NB4 (cell line): Measurements from ENCODE around the gene NUP160.
"Not testable (repeated sequence)": the region's sequence is repeated elsewhere in the genome, so short reads cannot be mapped to it uniquely, and the experiment has no call there.

ENCODE experiments used
- DNase-seq: peaks from one replicate; pipeline ENCODE4 v3.0.0; 2010; ENCODE audit warnings: low read depth
- H3K4me3 ChIP-seq: one replicate; pipeline ENCODE4 v1.5.1; 2011; ENCODE audit warnings: mild to moderate bottlenecking, low read depth, low read length, moderate library complexity
- MYC ChIP-seq: IDR thresholded peaks from 2 replicates; pipeline ENCODE4 v1.6.1; 2011; ENCODE audit warnings: low read depth, low read length
- POLR2A ChIP-seq: IDR thresholded peaks from 2 replicates; pipeline ENCODE4 v1.6.1; 2011; ENCODE audit warnings: mild to moderate bottlenecking; ENCODE audit not compliant: insufficient read length; ENCODE audit errors: extremely low read depth
- TF ChIP-seq, protein P1 (sequence below): IDR thresholded peaks from 2 replicates; pipeline ENCODE4 v1.6.1; 2011; ENCODE audit warnings: low read depth, low read length
- TF ChIP-seq, protein P2 (sequence below): IDR thresholded peaks from one replicate; pipeline ENCODE4 v1.5.1; 2012; ENCODE audit warnings: low read depth, low read length

The NUP160 gene

DNA sequence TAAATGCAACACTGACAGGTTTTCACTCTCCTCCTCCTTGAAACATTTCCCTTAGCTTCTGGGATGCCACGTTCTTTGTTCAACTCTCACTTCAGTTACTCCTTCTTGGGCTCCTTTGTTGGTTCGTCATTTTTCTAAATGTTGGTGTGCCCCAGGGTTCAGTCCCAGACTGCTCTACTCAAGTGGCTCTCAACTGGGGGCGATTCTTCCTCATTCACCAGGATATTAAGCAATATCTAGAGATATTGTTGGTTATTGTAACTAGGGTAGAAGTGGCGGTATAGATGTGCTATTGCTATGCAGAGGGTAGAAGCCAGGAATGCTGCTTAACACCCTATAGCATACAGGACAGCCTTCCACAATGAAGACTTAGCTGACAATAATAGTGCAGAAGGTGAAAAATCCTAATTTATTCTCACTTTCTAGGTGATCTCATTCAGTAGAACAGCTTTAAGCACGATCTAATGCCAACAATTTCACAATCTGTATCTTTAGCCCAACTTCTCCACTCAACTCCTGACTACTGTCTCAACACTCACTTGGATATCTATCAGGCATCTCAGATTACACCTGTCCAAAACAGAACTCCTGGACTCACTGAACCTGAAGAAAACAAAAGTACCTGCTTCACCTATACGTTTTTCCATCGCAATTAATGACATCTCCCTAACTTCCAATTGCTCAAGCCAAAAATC is 4.6 kb downstream of the NUP160 start:
- H3K4me3 ChIP-seq = no peak overlapping the region
- TF ChIP-seq POLR2A (no peak), MYC (no peak)
- TF ChIP-seq, protein P1, sequence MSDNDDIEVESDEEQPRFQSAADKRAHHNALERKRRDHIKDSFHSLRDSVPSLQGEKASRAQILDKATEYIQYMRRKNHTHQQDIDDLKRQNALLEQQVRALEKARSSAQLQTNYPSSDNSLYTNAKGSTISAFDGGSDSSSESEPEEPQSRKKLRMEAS = no peak
- TF ChIP-seq, protein P2, sequence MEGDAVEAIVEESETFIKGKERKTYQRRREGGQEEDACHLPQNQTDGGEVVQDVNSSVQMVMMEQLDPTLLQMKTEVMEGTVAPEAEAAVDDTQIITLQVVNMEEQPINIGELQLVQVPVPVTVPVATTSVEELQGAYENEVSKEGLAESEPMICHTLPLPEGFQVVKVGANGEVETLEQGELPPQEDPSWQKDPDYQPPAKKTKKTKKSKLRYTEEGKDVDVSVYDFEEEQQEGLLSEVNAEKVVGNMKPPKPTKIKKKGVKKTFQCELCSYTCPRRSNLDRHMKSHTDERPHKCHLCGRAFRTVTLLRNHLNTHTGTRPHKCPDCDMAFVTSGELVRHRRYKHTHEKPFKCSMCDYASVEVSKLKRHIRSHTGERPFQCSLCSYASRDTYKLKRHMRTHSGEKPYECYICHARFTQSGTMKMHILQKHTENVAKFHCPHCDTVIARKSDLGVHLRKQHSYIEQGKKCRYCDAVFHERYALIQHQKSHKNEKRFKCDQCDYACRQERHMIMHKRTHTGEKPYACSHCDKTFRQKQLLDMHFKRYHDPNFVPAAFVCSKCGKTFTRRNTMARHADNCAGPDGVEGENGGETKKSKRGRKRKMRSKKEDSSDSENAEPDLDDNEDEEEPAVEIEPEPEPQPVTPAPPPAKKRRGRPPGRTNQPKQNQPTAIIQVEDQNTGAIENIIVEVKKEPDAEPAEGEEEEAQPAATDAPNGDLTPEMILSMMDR = no peak
- DNase-seq = peak; percentile 44

DNA sequence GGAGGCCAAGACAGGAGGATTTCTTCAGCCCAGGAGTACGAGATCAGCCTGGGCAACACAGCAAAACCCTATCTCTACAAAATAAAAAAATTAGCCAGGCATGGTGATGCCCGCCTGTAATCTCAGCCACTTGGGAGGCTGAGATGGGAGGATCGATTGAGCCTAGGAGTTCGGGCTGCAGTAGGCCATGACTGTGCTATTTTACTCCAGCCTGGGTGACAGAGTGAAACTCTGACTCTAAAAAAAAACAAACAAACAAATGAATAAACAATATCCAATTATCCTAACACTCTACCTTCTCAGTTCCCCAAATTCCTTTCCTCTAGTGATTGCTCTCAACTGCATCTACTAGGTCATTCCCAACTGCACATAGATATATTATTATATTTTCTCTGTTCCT is 5.4 kb downstream of the NUP160 start:
- no peak for TF ChIP-seq MYC
- TF ChIP-seq, protein P2 = no peak
- TF ChIP-seq, protein P1 = no peak
- no peak for TF ChIP-seq POLR2A
- DNase-seq = no peak
- no peak overlapping the region for H3K4me3 ChIP-seq

DNA sequence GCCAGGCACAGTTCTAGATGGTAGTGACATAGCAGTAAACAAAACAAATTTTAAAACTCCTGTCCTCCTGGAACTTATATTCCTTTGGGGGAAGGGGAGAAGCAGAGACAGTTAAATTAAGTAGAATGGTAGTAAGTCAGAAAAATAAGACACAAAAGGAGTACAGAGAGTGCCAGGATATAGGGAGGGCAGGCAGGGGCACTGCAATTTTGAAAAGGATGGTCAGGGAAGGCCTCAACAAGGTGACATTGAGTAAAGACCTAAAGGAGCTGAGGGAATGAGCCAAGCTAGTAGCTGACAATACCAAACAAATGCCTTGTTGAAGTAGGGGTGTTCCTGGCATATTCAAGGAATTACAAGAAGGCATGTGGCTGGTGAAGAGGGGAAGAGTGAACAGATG is 10.2 kb downstream of the NUP160 start:
- H3K4me3 ChIP-seq = no peak overlapping the region
- DNase-seq = no peak
- TF ChIP-seq, protein P2 = no peak
- TF ChIP-seq, protein P1 = no peak
- TF ChIP-seq POLR2A (no peak), MYC (no peak)

DNA sequence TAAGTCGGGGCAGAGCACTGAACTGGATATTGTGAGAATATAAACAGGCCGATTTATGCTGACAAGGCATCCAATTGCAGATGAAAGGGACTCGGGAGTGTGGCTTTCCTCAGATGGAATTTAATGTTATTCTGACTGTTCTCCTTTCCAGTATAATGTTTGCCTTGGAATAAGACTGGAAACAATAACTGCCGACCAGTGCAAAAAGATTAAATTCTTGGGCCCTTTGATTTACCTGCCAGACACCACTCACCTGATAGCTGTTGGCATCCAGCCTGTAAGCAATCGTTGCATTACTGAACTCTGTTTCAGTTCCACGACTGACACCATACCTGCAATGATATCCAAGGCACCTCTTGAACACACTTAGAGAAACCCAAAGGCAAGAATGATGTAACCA is 10.9 kb downstream of the NUP160 start:
- no peak for DNase-seq
- H3K4me3 ChIP-seq = no peak overlapping the region
- TF ChIP-seq, protein P1 = no peak
- TF ChIP-seq MYC = no peak
- TF ChIP-seq, protein P2 = no peak
- TF ChIP-seq POLR2A = no peak

DNA sequence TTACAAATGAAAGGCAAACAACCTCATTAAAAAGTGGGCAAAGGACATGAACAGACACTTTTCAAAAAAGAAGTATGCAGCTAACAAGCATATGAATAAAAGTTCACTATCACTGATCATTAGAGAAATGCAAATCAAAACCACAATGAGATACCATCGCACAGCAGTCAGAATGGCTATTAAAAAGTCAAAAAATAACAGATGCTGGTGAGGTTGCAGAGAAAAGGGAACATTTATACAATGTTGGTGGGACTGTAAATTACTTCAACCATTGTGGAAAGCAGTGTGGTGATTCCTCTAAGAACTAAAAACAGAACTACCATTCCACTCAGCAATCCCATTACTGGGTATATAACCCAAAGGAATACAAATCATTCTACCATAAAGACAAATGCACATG is 18.1 kb downstream of the NUP160 start:
- DNase-seq, H3K4me3 ChIP-seq: not testable (repeated sequence)

DNA sequence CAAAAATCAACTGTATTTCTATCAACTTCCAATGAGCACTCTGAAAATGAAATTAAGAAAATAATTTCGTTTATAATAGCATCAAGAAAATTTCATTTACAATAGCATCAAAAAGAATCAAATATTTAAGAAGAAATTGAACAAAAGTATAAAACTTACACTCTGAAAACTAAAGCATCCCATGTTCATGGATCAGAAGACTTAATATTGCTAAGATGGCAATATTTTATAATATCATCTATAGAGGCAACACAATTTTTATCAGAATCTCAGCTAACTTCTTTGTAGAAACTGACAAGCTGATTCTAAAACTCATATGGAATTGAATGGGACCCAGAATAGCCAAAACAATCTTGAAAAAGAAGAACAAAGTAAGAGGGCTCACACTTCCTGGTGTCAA is 19.9 kb downstream of the NUP160 start:
- no peak overlapping the region for H3K4me3 ChIP-seq
- TF ChIP-seq, protein P1 = no peak
- no peak for TF ChIP-seq MYC
- TF ChIP-seq POLR2A = no peak
- TF ChIP-seq, protein P2 = no peak
- DNase-seq = no peak

DNA sequence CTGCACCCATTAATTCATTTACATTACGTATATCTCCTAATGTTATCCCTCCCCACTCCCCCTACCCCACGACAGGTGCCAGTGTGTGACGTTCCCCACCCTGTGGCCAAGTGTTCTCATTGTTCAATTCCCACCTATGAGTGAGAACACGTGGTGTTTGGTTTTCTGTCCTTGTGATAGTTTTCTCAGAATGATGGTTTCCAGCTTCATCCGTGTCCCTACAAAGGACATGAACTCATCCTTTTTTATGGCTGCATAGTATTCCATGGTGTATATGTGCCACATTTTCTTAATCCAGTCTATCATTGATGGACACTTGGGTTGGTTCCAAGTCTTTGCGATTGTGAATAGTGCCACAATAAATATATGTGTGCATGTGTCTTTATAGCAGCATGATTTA is 25.5 kb downstream of the NUP160 start:
- not testable (repeated sequence) for H3K4me3 ChIP-seq, DNase-seq
